Transverse colon (tissue), 3 donors: ENCODE data around the gene PLXDC2.

Experiments used
- EP300 ChIP-seq: sonication (generic); formaldehyde crosslinking; IDR thresholded peaks from one replicate; pipeline ENCODE4 v1.6.1; 2017; ENCODE audit warnings: antibody characterized with exemption, low read depth
- TF ChIP-seq, protein P1 (sequence below), 5 experiments: fragments of 200-600 bp in 3 of 5; fragments of 450-650 bp in 2 of 5; sonication (generic) in 3 of 5; IDR thresholded peaks; 1 replicate in 2 of 5; 2 replicates in 3 of 5; pipeline ENCODE4 v1.5.1; 2016 to 2017; ENCODE audit warnings: antibody characterized with exemption in 5 of 5, inconsistent platforms in 3 of 5, mild to moderate bottlenecking in 2 of 5, moderate library complexity in 1 of 5

DNA sequence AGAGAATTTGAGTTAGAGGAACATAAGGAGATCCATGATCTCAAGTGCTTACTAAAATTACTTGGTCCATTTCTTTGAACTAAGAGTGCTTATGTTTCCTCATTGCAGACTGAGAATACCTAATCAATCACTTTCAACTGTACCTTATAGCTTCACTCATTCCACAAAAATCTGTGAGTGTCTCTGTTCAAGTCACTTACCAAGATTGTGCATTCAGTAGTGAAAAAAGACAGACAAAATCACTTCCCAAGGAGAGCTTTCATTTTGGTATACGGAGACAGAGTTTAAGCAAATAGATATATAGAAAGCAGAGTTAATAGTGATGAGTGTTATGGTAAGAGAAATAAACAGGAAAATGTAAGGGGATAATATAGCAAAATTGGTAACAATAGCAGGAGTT, 364.5 kb downstream of the PLXDC2 start:
- TF ChIP-seq, protein P1, sequence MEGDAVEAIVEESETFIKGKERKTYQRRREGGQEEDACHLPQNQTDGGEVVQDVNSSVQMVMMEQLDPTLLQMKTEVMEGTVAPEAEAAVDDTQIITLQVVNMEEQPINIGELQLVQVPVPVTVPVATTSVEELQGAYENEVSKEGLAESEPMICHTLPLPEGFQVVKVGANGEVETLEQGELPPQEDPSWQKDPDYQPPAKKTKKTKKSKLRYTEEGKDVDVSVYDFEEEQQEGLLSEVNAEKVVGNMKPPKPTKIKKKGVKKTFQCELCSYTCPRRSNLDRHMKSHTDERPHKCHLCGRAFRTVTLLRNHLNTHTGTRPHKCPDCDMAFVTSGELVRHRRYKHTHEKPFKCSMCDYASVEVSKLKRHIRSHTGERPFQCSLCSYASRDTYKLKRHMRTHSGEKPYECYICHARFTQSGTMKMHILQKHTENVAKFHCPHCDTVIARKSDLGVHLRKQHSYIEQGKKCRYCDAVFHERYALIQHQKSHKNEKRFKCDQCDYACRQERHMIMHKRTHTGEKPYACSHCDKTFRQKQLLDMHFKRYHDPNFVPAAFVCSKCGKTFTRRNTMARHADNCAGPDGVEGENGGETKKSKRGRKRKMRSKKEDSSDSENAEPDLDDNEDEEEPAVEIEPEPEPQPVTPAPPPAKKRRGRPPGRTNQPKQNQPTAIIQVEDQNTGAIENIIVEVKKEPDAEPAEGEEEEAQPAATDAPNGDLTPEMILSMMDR (IDR thresholded peaks at IDR 0.05), result no peak
- no peak for TF ChIP-seq EP300
